CD14-positive monocyte (primary cell): ENCODE results near the gene PRKCA. TPM values are rescaled to one million over a fixed set of nuclear protein-coding genes. Genes with fewer than 3 reads are reported as not detected.
A peak's percentile ranks its signal among the peaks of the same experiment; 100 is the strongest.

Experiments used
- DNase-seq, 3 donors: peaks; one replicate each; pipeline ENCODE4 v3.0.0-alpha.2; 2011 to 2022
- H2AFZ ChIP-seq: 2 replicates; pipeline ENCODE4 v1.6.0; 2012; ENCODE audit warnings: mild to moderate bottlenecking, low read depth, low read length, inconsistent platforms; ENCODE audit not compliant: insufficient read depth, poor library complexity, severe bottlenecking
- H3K27ac ChIP-seq, 2 donors: 1 replicate in 1 of 2; 2 replicates in 1 of 2; pipeline ENCODE4 v1.5.1; 2012 to 2013; ENCODE audit warnings: low read length in 2 of 2, control low read depth in 1 of 2, inconsistent platforms in 1 of 2, low read depth in 1 of 2, mild to moderate bottlenecking in 1 of 2
- H3K27me3 ChIP-seq, 2 donors: one replicate each; pipeline versions ENCODE4 v1.6.0 to v1.6.1; 2011 to 2013; ENCODE audit warnings: low read length in 2 of 2; ENCODE audit not compliant: control insufficient read depth in 2 of 2, insufficient read depth in 2 of 2
- H3K36me3 ChIP-seq, 2 donors: replicated peaks in 1 of 2; 1 replicate in 1 of 2; 2 replicates in 1 of 2; pipeline versions ENCODE4 v1.5.1 to v1.6.1; 2012 to 2013; ENCODE audit warnings: low read length in 2 of 2, control low read depth in 1 of 2, inconsistent platforms in 1 of 2, mild to moderate bottlenecking in 1 of 2; ENCODE audit not compliant: insufficient read depth in 2 of 2, control insufficient read depth in 1 of 2
- H3K4me1 ChIP-seq, 2 donors: 1 replicate in 1 of 2; 2 replicates in 1 of 2; pipeline versions ENCODE4 v1.5.1 to v1.6.1; 2012 to 2013; ENCODE audit warnings: low read length in 2 of 2, control low read depth in 1 of 2, inconsistent platforms in 1 of 2, mild to moderate bottlenecking in 1 of 2, moderate library complexity in 1 of 2; ENCODE audit not compliant: insufficient read depth in 2 of 2, control insufficient read depth in 1 of 2
- H3K4me2 ChIP-seq: replicated peaks from 2 replicates; pipeline ENCODE3; 2012; ENCODE audit warnings: low read length, moderate library complexity, mild to moderate bottlenecking; ENCODE audit not compliant: poor library complexity, severe bottlenecking; ENCODE audit errors: extremely low read depth
- H3K4me3 ChIP-seq, 3 experiments: fragments of 200-600 bp in 1 of 3; sonication (generic) in 1 of 3; replicated peaks in 1 of 3; 1 replicate in 2 of 3; 2 replicates in 1 of 3; pipeline ENCODE4 v1.5.1; 2011 to 2013; ENCODE audit warnings: low read length in 3 of 3, mild to moderate bottlenecking in 3 of 3, control low read depth in 2 of 3, low read depth in 2 of 3, inconsistent platforms in 1 of 3, moderate library complexity in 1 of 3
- H3K79me2 ChIP-seq: 2 replicates; pipeline ENCODE4 v1.6.0; 2012; ENCODE audit warnings: mild to moderate bottlenecking, control low read depth, inconsistent platforms, low read length, moderate library complexity; ENCODE audit not compliant: insufficient read depth
- H3K9ac ChIP-seq: 2 replicates; pipeline ENCODE4 v1.6.0; 2017; ENCODE audit warnings: low read length, mild to moderate bottlenecking; ENCODE audit not compliant: insufficient read depth, poor library complexity, severe bottlenecking
- H3K9me3 ChIP-seq, 2 donors: replicated peaks in 1 of 2; 1 replicate in 1 of 2; 2 replicates in 1 of 2; pipeline versions ENCODE4 v1.5.1 to v1.6.1; 2012 to 2013; ENCODE audit warnings: low read length in 2 of 2, control low read depth in 1 of 2; ENCODE audit not compliant: control insufficient read depth in 1 of 2, insufficient read depth in 1 of 2
- H4K20me1 ChIP-seq: 2 replicates; pipeline ENCODE4 v1.6.0; 2012; ENCODE audit warnings: mild to moderate bottlenecking, low read length, control low read depth, moderate library complexity; ENCODE audit not compliant: insufficient read depth
- H3K27ac Mint-ChIP-seq, 7 donors: one replicate each; pipeline ENCODE4 v1.8.0; 2020; ENCODE audit warnings: mild to moderate bottlenecking in 7 of 7, mixed read lengths in 7 of 7, moderate library complexity in 6 of 7, inconsistent platforms in 2 of 7
- H3K27me3 Mint-ChIP-seq, 3 donors: one replicate each; pipeline ENCODE4 v1.8.0; 2021 to 2022; ENCODE audit warnings: low read depth in 3 of 3, mild to moderate bottlenecking in 3 of 3, mixed read lengths in 3 of 3, moderate library complexity in 3 of 3, inconsistent platforms in 1 of 3
- H3K36me3 Mint-ChIP-seq, 2 donors: one replicate each; pipeline ENCODE4 v1.8.0; 2020; ENCODE audit warnings: mixed read lengths in 2 of 2, inconsistent platforms in 1 of 2, mild to moderate bottlenecking in 1 of 2
- H3K4me1 Mint-ChIP-seq: one replicate; pipeline ENCODE4 v1.8.0; 2020; ENCODE audit warnings: mild to moderate bottlenecking, mixed read lengths
- H3K4me3 Mint-ChIP-seq, 2 donors: one replicate each; pipeline ENCODE4 v1.8.0; 2020; ENCODE audit warnings: mild to moderate bottlenecking in 2 of 2, mixed read lengths in 2 of 2, moderate library complexity in 1 of 2
- H3K9me3 Mint-ChIP-seq, 7 donors: one replicate each; pipeline ENCODE4 v1.8.0; 2020 to 2022; ENCODE audit warnings: mixed read lengths in 7 of 7, mild to moderate bottlenecking in 6 of 7, moderate library complexity in 6 of 7, inconsistent platforms in 2 of 7
- CTCF ChIP-seq: fragments of 200-600 bp; IDR thresholded peaks from one replicate; pipeline ENCODE4 v1.8.0; 2022; ENCODE audit warnings: antibody characterized with exemption, mild to moderate bottlenecking
- WGBS: methylation state at CpG from one replicate; pipeline ENCODE4 v1.1.5; 2013; ENCODE audit warnings: missing lambda C conversion rate; ENCODE audit not compliant: insufficient coverage; 5-methylcytosine and 5-hydroxymethylcytosine counted together
- intact Hi-C, 2 donors: fragments of 100-400 bp; cut with micrococcal nuclease; formaldehyde crosslinking; loops; one replicate each; pipeline versions ENCODE4 v1.15.0 to v1.15.1; 2023
- polyA plus RNA-seq, 3 donors: library from polyadenylated mRNA; depleted of rRNA in 1 of 3; unstranded in 2 of 3; stranded (reverse) in 1 of 3; fragments of 300-500 nt in 2 of 3; fragments of >200 nt in 1 of 3; fragmentation: Illumina TruSeq in 2 of 3; gene quantifications; 1 replicate in 2 of 3; 2 replicates in 1 of 3; pipeline ENCODE4 v1.2.3, GENCODE V29; 2012 to 2021

Gene PRKCA
- polyA plus RNA-seq, 3 donors: 0.22 to 7.1 (median 0.30) TPM

- intact Hi-C loops: no loop called here
- Mint-ChIP-seq H3K27me3 (no peaks in the 10 kb centered on the region), H3K4me3 (peak overlapping the region in 1 of 2 donors; percentile 68), H3K4me1 (peaks cover 39% of the 10 kb centered on the region), H3K9me3 (peaks cover 4 to 11% (median 9%) of the 10 kb centered on the region in 7 donors), H3K27ac (peak overlapping the region in 5 of 7 donors; percentile 73 to 86 (median 82)), H3K36me3 (peaks cover under 1 to 2% of the 10 kb centered on the region in 2 donors)
- peak in 2 of 3 donors; percentile 31 to 46 for DNase-seq
- H3K4me1 ChIP-seq: peaks cover 74 to 84% of the 10 kb centered on the region in 2 donors
- peak overlapping the region; percentile 57 for H3K4me2 ChIP-seq
- no peaks in the 10 kb centered on the region for H4K20me1 ChIP-seq
- H3K4me3 ChIP-seq: peak overlapping the region in 1 of 3 experiments; percentile 54
- H3K27ac ChIP-seq: peak overlapping the region in 1 of 2 donors; percentile 68
- peaks cover 0 to 3% of the 10 kb centered on the region in 2 donors for H3K9me3 ChIP-seq
- no peaks in the 10 kb centered on the region for H3K27me3 ChIP-seq
- no peak for TF ChIP-seq CTCF
- no peak overlapping the region for H2AFZ ChIP-seq
- H3K79me2 ChIP-seq: peaks cover 65% of the 10 kb centered on the region
- no peak overlapping the region for H3K9ac ChIP-seq
- WGBS: no CpG with 5 or more reads among the region's 5 CpGs
- H3K36me3 ChIP-seq: no peaks in the 10 kb centered on the region
Observed at GRCh38 chr17:66437476-66438026, 135.1 kb downstream of the PRKCA start.

GRCh38 chr17:66438101-66438500 lies 135.7 kb downstream of the PRKCA start:
- H3K4me3 Mint-ChIP-seq: peak overlapping the region in 1 of 2 donors; percentile 68
- H3K9me3 Mint-ChIP-seq: peaks cover 4 to 11% (median 9%) of the 10 kb centered on the region in 7 donors
- Histone ChIP-seq H2AFZ (no peak overlapping the region), H3K36me3 (no peaks in the 10 kb centered on the region), H3K4me3 (peak overlapping the region in 1 of 3 experiments; percentile 54), H3K27me3 (no peaks in the 10 kb centered on the region), H3K4me2 (peak overlapping the region; percentile 57), H3K27ac (peak overlapping the region in 1 of 2 donors; percentile 68), H3K4me1 (peaks cover 69 to 78% of the 10 kb centered on the region in 2 donors), H3K9me3 (peaks cover 0 to 3% of the 10 kb centered on the region in 2 donors), H4K20me1 (no peaks in the 10 kb centered on the region), H3K79me2 (peaks cover 65% of the 10 kb centered on the region), H3K9ac (no peak overlapping the region)
- peak in 2 of 3 donors; percentile 60 to 66 for DNase-seq
- WGBS: 16% methylated on average over 5 of the region's 7 CpGs
- intact Hi-C loops: no loop called here
- TF ChIP-seq CTCF: no peak
- peak overlapping the region; percentile 37 to 86 (median 82) for H3K27ac Mint-ChIP-seq
- no peaks in the 10 kb centered on the region for H3K27me3 Mint-ChIP-seq
- H3K4me1 Mint-ChIP-seq: peaks cover 38% of the 10 kb centered on the region
- H3K36me3 Mint-ChIP-seq: peaks cover 3 to 8% of the 10 kb centered on the region in 2 donors
